Inferior parietal cortex (tissue), 1 donor: ENCODE measurements around the gene CRACDL.

Experiments
- DNase-seq: peaks from one replicate; pipeline ENCODE4 v3.0.0-alpha.2; 2016; ENCODE audit errors: extremely low spot score

CRACDL gene

DNA sequence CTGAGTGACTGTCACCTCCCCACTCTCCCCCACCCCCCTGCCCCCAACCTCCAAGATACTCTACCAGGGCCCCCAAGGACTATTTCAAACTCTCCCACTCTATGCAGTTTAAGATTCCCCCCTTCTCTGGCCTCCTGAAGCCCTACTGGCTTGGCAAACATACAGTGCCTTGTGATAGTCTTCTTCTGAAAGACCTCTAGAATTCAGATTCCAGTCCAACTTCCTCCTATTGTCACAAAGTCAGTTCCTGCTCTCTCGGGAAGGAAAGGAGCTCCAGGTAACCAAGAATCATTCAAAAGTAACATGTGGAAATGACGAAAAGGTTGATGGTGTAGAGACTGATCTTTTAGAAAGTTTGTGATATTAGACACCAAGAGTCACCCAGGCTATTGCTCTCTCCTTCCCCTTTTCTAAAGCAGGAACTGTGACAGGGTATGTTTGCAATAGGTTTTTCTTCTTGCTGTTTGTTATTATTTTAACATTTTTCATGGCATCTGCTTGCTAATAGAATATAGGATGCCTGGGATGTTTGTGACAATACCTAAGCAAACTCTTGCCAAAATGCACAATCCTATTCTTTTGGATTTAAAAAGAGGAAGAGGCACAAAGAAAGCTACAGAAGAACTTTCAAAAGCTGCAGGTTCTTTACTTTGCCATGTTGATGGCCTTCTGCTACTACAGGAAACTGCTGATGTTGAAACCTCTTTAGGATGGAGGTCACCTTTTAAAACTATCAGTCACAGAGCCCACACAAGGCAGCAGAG lies 111.6 kb downstream of the CRACDL start:
- no peak for DNase-seq

DNA sequence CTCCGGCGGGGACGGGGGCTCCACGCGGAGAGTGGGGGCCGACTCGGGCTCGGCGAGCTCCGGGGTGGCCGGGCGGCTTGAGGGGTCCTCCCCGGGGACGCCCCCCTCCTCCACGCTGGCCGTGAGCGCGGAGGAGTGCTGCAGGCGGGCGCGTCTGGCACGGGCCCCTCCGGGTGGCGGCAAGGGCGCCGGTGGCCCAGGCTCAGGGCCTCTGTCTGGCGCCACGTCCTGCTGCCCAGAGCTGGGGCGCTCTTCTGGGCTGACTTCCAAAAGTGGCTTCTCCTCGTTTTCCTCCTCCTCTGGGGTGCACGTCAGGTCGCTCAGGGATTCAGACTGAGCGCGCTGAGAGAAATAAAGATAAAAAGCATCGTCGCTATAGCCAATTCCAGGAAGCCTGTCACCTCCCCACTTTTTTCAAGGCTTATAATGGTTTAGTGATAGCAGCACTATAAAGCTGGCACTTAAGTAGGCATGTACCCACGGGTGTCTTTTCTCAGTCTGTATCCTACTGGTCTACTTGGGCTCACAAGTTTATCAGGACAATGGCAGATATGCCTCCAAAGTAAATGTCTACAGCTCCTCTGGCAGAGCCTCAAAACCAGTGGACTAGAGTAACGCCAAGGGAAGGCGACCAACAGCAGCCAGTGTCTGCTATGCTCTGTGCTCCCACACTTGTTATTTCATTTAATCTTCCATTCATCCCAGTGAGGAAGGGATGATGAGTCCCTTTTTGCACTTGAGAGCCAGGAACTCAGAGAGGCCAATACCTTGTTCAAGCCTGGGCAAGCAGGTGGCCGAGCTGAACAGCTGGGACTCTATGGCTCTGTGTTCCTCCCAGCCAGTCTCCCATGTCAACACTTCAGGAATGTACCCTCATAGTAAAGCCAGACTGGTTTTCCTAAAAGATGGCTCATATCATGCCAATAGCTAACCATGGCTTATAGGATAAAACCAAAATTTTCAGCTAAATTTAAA lies 112.5 kb downstream of the CRACDL start:
- no peak for DNase-seq

DNA sequence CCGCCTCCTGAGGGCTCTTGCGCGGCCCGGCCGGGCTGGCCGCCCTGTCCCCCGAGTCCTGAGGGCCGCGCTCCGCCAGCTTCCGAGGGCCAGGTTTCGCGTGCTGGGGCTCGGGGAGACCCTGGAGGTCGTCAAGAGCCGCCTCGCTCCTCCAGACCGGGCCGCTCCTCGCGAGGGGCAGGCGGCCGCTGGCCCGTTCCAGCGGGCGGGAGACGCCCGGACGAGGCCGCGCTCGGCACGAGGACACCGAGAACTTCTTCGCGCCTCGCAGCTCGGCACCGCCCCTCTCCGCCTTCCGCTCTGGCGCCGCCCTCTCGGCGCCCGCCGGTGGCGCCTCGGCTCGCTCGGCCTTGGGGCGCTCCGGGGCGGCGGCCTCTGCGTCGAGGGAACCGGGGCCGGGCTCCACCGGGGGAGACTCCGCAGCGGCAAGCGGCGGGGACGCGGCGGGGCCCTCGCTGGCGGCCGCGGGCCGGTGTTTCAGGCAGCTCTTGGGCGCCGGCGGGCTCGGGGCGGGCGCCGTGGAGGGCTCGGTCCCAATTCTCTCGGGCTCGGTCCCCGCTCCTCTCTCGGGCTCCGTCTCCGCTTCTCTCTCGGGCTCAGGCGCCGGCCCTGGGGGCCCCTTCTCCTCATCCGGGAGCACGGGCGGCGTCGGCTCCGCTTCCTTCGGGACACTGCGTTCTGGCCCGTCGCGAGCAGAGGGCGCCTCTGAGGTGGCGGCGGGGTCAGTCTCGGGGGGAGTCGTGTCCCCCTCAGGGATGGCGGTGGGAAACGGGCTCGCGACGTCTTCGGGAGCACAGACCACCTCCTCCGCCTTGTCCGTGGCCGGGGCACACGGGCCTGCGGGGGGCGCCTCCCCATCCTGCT lies 113.5 kb downstream of the CRACDL start:
- DNase-seq: no peak

DNA sequence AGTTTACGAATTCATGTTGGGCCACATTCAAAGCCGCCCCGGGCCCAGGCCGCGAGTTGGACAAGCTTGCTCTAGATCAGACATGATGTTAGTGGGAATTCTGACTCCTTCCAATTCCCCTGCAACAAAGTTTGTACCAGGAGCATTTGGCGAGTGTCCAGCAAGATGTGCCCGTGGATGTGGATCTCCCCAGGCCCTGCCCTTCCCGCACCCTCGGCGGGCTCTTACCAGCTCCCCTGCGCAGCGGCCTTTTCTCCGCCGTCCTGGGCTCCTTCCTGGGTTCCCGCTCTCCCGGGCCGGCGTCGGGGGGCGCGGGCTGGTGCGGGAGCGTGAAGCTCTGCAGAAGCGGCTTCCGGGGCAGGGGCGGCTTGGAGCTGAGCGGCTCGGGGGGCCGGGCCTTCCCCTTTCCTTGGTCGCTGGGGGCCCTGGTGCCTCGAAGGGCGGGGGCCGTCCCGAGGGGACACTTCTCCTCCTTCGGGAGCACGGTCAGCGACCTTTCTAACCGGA lies 114.3 kb downstream of the CRACDL start:
- no peak for DNase-seq

DNA sequence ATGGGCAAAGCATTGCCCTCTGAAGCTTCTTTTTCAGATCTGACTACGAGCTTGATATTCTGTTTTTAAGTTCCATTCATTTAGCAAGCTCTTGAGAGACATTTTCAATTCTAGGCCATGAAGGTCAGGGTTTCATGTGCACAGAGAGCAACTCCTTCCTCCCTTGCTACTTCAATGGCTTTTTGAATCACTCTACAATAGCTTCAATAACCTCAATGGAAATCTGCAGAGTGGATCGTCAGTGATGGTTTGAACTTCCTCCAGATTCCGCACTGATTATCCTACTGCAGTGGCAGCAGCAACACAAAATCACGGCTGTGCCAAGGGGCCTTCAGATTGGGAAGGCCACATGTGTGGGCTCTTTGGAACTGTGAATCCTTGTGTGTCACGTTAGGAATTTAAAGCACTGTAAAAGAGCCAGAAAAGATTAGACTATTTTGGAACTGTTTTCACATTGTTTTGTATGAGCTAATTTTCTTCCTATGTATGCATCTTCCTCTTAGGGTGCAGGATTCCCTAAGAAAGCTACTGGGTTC lies 116.7 kb downstream of the CRACDL start:
- peak; percentile 36 for DNase-seq

DNA sequence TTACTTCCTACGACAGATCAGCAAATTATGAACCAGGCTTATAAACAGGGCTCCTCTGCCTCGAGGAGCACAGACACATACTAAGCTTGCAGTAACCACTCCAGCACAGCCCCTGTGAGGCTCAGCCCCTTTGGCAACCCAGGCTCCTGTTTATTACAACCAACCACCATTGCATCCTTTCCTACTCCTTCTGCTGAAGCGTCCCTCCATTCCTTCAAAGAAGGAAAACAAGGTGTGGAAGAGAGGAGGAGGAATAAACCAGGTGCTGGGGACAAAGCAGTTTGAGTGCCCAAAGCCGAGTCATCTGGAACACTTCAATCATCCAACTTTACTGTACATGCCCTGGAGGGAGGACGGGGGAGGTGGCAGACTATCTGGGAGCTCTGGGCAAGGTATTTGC lies 117.9 kb downstream of the CRACDL start:
- no peak for DNase-seq

DNA sequence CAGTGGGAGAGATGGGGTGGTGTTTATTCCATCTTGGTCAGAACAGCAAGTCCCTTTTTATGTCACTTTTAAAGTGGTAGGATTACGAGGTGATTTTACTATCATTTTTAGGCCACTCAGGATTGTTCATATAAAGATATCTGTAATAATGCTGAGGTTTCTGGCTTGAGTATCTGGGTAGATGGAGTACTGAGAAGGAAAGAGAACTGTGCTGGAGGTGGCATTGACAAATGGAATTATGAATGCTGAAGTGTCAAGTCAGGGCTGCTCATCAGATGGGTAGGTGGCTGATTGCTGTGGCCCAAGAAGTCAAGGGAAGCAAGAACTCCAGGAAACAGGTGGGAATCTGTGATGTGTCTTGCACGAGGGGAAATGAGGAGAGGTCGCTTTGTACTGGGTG lies 119.7 kb downstream of the CRACDL start:
- DNase-seq: no peak

GRCh38 chr2:98815795-98816194 lies 120.2 kb downstream of the CRACDL start:
- DNase-seq: no peak

DNA sequence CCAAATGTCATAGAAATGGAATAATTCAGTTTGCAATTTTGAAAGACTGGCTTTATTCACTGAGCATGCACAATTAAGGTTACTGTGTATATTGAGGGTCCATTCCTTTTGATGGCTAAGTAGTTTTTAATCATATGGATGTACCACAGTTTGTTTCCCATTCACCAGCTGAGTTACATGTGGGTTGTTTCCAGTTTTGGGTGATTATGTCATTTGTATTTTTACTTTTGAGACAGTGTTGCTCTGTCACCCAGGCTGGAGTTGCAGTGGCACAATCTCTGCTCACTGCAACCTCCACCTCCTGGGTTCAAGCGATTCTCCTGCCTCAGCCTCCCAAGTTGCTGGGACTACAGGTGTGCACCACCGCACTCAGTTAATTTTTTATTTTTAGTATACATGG lies 124.3 kb downstream of the CRACDL start:
- no peak for DNase-seq

- no peak for DNase-seq
Observed at GRCh38 chr2:98810588-98810928, 125.5 kb downstream of the CRACDL start.

DNA sequence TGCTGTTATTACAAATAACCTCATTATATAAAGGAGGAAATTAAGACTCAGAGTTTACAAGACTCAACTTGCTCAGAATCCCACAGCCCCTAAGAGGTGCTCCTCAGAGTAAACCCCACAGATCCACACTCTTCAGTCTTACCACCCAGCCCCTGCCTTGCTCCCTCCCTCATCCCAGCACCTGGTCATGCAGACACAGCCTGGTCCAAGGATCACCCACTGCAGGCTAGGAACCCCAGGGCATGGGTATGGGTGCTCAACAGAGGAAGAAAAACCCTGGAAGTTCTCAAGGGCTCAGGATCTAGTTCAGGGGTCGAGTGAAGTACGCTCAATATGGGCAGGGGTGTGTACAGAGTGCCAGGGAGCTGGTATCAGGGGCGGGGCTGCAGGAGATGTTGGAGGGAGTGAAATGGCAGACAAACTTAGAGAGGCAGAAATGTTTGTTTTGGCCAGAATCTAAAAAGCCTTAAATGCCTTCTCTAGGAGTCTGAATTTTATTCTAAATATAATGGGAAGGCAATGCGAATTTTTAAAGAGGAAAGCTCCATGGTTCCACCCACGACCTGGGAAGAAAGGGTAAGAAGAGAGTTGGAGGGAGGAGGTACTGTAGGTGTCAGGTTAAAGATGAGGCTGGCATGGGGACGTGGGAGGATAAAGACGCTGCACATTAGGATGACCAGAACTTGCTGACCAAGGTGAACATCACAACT lies 126.0 kb downstream of the CRACDL start:
- no peak for DNase-seq

- DNase-seq: no peak
Observed at GRCh38 chr2:98809116-98809515, 126.9 kb downstream of the CRACDL start.

GRCh38 chr2:98808546-98808945 lies 127.5 kb downstream of the CRACDL start:
- DNase-seq: no peak

DNA sequence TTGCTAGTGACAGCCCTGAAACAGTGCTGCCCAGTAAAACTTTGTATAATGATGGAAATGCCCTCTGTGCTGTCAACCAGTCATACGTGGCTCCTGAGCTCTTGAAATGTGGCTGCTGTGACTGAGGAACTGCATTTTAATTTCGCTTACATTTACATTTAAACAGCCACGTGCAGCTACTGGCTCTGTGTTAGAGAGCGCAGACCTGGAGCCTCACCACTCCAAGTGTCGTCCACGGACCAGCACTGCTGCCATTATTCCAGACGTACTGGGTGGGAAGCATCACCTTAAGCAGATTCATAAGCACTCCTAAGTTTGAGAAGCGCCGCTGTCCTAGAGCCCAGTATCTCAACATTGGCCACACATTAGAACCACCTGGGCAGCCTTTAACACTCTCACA lies 128.1 kb downstream of the CRACDL start:
- no peak for DNase-seq

DNA sequence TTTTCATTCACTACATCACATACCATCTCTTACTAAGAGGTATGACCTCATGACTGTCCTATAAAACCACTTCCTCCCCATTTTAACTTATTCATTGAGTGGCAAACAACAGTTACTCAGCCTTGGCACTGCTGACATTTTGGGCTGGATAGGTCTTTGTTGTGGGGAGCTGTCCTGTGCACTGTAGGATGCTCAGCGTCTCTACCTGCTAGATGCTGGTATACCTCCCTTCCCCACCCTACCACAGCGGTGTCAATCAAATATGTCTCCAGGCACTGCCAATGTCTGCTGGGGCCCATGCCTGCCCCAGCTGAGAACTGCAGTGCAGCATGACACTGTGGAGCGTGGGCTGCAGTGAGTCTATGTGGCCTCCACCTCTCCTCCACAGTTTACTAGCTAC lies 128.8 kb downstream of the CRACDL start:
- DNase-seq: no peak

DNA sequence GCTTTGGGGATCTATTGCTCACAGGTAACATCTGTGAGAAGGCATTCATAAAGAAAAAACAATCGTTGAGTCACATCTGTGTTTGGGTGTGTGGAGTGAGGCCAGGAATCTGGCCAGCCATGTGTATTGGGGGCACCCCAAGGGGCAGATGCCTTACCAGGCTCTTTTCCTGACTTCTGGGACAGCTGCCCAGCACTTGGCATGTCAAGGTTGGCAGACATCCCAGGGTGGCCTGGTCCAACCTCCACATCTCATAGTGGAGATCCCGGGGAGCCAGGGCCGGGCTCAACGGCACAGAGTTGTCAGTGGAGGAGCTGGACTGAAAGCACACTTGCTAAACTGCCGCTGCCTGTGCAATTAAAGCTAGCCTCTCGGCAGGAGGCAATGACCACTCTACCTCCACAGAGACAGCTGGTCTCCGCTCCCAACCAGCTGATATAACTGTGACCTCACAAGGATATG lies 129.8 kb downstream of the CRACDL start:
- DNase-seq: no peak

- DNase-seq: no peak
Observed at GRCh38 chr2:98805412-98806171, 130.4 kb downstream of the CRACDL start.

GRCh38 chr2:98804736-98805135 lies 131.3 kb downstream of the CRACDL start:
- no peak for DNase-seq

GRCh38 chr2:98804265-98804650 lies 131.8 kb downstream of the CRACDL start:
- no peak for DNase-seq
